Stimulated activated CD8-positive, alpha-beta memory T cell treated with anti-CD3 and anti-CD28 coated beads, Interleukin-4, amount 100 ng/mL, for 4 hours (primary cell): ENCODE results near the gene LETMD1.
"Not testable (repeated sequence)": the region's sequence is repeated elsewhere in the genome, so short reads cannot be mapped to it uniquely, and the experiment has no call there.

ENCODE experiments used
- DNase-seq, 2 donors: peaks; one replicate each; pipeline ENCODE4 v3.0.0-alpha.2; 2020; ENCODE audit warnings: low read depth in 2 of 2, low spot score in 1 of 2

LETMD1 gene

GRCh38 chr12:51047655-51048540 lies at the start of gene LETMD1:
Gene LETMD1 (plus strand): TSS chr12:51048327. CDS start chr12:51048357, 30 bp downstream.
- DNase-seq = peak; percentile 85

GRCh38 chr12:50999093-50999492 lies 49.0 kb upstream of the LETMD1 start:
- no peak for DNase-seq

- no peak for DNase-seq
Observed at GRCh38 chr12:51000245-51000644, 47.9 kb upstream of the LETMD1 start.

- DNase-seq = no peak
Observed at GRCh38 chr12:51001799-51002198, 46.3 kb upstream of the LETMD1 start.

DNA sequence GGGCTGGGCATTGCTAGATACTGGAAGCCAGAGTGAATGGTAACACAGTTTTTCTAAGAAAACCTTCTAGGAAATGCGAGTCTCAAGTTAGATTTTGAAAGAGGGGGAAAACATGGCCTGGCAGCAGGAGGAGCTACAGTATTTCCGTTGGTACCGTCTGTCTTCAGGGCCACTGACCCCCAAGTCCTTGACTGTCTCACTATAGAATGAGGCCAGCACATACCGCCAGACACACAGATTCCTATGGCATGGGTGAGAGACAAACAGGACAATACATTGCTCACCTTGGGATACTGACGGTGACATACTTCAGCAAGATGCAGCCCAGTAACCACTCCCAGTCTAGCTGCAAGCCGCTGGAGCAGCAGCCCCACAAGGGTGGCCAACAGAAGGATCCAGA lies 43.6 kb upstream of the LETMD1 start:
- no peak for DNase-seq

GRCh38 chr12:51005030-51005429 lies 43.1 kb upstream of the LETMD1 start:
- DNase-seq = no peak

DNA sequence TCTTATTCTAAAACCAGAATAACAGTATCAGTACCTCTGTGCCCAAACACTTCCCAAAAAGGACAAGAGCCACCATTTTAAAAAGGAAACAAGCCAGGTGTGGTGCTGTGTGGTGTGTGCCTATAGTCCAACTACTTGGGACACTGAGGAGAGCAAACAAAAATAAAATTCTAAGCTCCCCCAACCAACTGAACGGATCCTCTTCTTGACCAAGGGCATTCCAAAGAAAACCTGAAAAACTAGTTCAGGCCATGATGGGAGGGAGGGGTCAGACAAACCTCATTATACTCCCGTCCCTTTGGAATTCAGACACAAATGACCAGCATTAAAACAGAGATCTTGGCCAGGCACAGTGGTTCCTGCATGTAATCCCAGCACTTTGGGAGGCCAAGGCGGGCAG lies 42.5 kb upstream of the LETMD1 start:
- DNase-seq = no peak

DNA sequence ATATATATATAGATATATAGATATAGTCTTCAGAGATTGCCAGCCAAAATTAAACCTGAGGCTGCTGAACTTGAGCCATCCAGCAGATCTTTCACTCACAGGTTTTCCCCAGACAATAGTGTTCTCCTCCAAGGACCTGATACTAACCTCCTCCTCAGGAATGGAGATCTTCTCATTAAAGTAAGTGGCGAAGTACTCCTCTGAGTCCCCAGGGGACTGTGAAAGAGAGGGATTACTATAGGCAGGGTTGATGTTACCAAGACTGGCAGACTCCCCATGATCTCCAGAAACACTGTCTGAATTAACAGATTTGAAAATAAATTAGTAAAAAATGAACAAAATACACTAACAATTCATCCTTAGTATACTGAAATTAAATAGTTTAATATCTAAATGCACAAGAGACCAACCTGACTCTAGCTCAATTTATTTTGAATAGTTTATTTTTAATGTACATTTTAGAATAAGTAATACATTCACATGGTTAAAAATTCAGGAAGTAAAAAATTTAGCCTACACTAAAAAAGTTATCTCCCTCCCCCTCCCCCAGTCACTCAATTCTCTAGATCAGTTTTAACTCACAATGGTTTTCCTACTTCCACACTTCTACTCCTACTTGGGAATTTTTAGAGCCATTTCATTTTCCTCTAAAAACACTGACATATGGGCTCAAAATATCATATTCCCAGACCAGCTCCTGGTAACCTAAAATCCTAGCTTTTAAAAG lies 39.6 kb upstream of the LETMD1 start:
- DNase-seq = no peak

DNA sequence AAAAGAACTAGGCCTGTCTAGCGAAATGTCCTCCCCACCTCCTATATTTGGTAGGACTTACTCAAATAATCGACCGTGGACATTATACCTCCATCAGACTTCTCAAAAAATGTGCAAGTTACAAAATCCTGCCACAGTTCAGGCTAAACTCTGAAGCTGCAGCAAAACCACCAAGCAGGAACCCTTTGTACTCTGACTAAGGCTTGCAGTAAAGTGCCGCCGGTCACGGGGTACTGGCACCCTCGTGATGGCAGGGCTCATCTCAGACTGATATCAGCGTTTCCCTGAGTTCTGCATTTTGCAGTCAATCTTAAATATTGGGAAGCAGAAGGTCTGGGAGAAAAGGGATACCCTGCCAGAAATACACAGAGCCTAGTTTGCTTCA lies 39.1 kb upstream of the LETMD1 start:
- DNase-seq = peak in 1 of 2 donors; percentile 29

DNA sequence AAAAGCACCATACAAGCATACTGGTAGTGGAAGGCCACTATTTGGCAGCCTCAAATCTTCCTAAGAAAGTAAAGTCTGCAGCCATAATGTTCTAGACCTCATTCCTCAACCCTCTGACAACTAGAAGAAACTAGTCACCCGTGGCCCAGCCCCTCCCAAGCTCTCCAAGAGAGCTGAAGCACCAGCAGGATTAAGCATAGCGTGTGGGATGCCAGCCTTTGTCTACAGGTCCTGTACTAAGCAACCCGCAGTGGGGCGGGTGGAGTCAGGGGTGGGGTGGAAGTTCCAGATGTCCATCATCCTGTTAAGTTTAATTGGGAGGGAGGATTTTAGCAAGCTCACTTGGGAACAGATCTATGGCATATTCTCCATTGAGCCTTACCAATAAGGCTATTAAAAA lies 36.2 kb upstream of the LETMD1 start:
- no peak for DNase-seq

- DNase-seq = no peak
Observed at GRCh38 chr12:51012570-51013236, 35.4 kb upstream of the LETMD1 start.

- DNase-seq = no peak
Observed at GRCh38 chr12:51013441-51013840, 34.7 kb upstream of the LETMD1 start.

- not testable (repeated sequence) for DNase-seq
Observed at GRCh38 chr12:51014467-51014866, 33.7 kb upstream of the LETMD1 start.

- no peak for DNase-seq
Observed at GRCh38 chr12:51017452-51017851, 30.7 kb upstream of the LETMD1 start.

GRCh38 chr12:51018956-51019355 lies 29.2 kb upstream of the LETMD1 start:
- DNase-seq = no peak

DNA sequence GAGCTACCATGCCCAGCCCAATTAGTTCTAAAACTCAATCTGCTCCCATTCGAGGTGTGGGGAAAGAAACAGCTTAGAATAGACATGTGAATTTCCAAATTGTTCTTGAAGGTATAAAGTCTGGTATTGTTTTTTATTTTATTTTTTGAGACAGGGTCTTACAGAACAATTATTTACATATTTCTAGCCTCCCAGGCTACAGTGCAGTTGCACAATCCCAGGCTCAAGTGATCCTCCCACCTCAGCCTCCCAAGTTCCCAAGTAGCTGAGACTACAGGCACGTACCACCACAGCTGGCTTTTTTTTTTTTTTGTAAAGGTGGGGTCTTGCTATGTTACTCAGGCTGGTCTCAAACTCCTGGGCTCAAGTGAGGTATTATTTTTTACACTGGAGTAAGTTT lies 28.2 kb upstream of the LETMD1 start:
- no peak for DNase-seq

DNA sequence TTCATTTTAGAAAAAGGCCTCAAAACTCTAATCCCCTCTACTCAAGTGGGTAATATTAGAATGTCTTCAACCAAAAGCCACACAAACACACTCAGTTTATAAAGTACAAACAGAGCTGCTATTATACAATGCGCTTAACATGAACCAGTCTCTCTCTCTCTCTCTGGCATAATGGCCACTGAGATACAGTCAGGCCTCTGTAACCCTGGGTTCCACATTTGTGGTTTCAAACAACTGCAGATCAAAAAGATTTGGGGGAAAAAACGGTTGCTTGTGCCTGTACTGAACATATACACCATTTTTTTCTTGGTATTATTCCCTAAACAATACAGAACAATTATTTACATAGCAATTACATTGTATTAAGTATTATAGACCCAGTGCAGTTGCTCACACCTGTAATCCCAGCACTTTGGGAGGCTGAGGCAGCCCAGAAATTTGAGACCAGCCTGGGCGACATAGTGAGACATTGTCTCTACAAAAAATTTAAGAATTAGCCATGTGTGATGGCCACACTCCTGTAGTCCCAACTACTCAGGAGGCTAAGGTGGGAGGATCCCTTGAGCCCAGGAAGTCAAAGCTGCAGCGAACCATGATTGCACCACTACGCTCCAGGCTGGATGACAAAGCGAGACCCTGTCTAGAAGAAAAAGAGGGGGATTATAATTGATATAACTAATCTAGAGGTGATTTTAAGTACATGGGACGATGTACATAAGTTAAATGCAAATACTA lies 27.5 kb upstream of the LETMD1 start:
- DNase-seq = no peak

DNA sequence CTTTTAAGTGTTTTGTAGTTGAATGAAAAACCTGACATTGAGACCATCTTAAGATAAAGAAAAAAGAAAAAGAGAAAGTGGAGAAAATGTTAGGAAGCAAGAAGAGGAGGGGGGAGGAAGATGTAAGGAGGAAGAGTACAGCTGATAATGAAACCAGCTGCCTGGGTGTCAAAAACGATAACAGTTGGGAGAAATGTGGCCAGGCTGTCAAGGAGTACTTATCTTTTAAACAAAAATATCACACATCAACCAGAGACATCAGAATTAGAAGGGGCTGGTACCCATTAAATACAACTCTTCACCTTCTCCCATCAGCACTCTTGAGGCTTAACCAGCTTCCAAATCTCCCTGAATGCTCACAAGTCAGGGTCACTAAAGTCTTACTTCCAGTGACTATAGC lies 26.4 kb upstream of the LETMD1 start:
- no peak for DNase-seq

GRCh38 chr12:51023625-51024382 lies 24.3 kb upstream of the LETMD1 start:
- DNase-seq = no peak

- DNase-seq = no peak
Observed at GRCh38 chr12:51025338-51025835, 22.7 kb upstream of the LETMD1 start.
